HepG2 (cell line): ENCODE measurements around the gene SMARCB1. TPM values are rescaled to one million over a fixed set of nuclear protein-coding genes. Genes with fewer than 3 reads are reported as not detected.
A peak's percentile ranks its signal among the peaks of the same experiment; 100 is the strongest.

Experiments used
- ADNP ChIP-seq: sonication (generic); formaldehyde crosslinking; IDR thresholded peaks from 2 replicates; pipeline ENCODE4 v1.4.0; 2020; ENCODE audit warnings: missing genetic modification reagents
- BRD4 ChIP-seq: sonication (generic); formaldehyde crosslinking; IDR thresholded peaks from 2 replicates; pipeline ENCODE4 v1.4.0; 2020; ENCODE audit warnings: missing genetic modification reagents
- CENPX ChIP-seq: sonication (generic); formaldehyde crosslinking; IDR thresholded peaks from 2 replicates; pipeline ENCODE4 v1.9.0; 2021; ENCODE audit warnings: mild to moderate bottlenecking, missing genetic modification reagents, moderate library complexity
- DZIP1 ChIP-seq: sonication (generic); formaldehyde crosslinking; IDR thresholded peaks from 2 replicates; pipeline ENCODE4 v1.5.0; 2020; ENCODE audit warnings: mild to moderate bottlenecking, missing genetic modification reagents
- FOXO4 ChIP-seq: sonication (generic); formaldehyde crosslinking; conservative IDR thresholded peaks from 2 replicates; pipeline ENCODE4 v1.8.1; 2023; ENCODE audit warnings: missing genetic modification reagents
- HNRNPH1 ChIP-seq: fragments of 200-400 bp; formaldehyde crosslinking; optimal IDR thresholded peaks from 2 replicates; pipeline ENCODE3; 2017; ENCODE audit warnings: mild to moderate bottlenecking, low read depth, low read length
- KAT7 ChIP-seq: IDR thresholded peaks from 2 replicates; pipeline ENCODE4 v1.6.1; 2018; ENCODE audit warnings: borderline replicate concordance, missing compliant biosample characterization
- NFRKB ChIP-seq: fragments of 450-650 bp; IDR thresholded peaks from 2 replicates; pipeline ENCODE4 v1.6.1; 2017
- NONO ChIP-seq, 2 experiments: fragments of 450-650 bp in 1 of 2; sonication (generic) in 1 of 2; formaldehyde crosslinking in 1 of 2; IDR thresholded peaks in 1 of 2; conservative IDR thresholded peaks in 1 of 2; 2 replicates each; pipeline versions ENCODE4 v1.6.1 to v1.8.0; 2017 to 2022; ENCODE audit warnings: mild to moderate bottlenecking in 1 of 2, missing genetic modification reagents in 1 of 2, moderate library complexity in 1 of 2
- RELA ChIP-seq: sonication (generic); formaldehyde crosslinking; IDR thresholded peaks from 2 replicates; pipeline ENCODE4 v1.4.0; 2020; ENCODE audit warnings: missing genetic modification reagents
- SATB2 ChIP-seq: sonication (generic); formaldehyde crosslinking; IDR thresholded peaks from 2 replicates; pipeline ENCODE4 v1.5.0; 2020; ENCODE audit warnings: missing genetic modification reagents
- SETDB1 ChIP-seq: sonication (generic); formaldehyde crosslinking; IDR thresholded peaks from 2 replicates; pipeline ENCODE4 v1.5.1; 2020; ENCODE audit warnings: missing genetic modification reagents, mild to moderate bottlenecking, borderline replicate concordance
- YY1 ChIP-seq: IDR thresholded peaks from 2 replicates; pipeline ENCODE4 v1.6.1; 2011; ENCODE audit warnings: low read length, low read depth, moderate library complexity, mild to moderate bottlenecking; ENCODE audit not compliant: insufficient read depth, insufficient replicate concordance
- ZFP36L2 ChIP-seq: sonication (generic); formaldehyde crosslinking; IDR thresholded peaks from 2 replicates; pipeline ENCODE4 v1.4.0; 2020; ENCODE audit warnings: missing genetic modification reagents
- ZFP91 ChIP-seq: sonication (generic); formaldehyde crosslinking; IDR thresholded peaks from 2 replicates; pipeline ENCODE4 v1.9.0; 2022; ENCODE audit warnings: missing genetic modification reagents, mild to moderate bottlenecking, borderline replicate concordance
- ZFYVE20 ChIP-seq: sonication (generic); formaldehyde crosslinking; IDR thresholded peaks from 2 replicates; pipeline ENCODE4 v1.8.0; 2023; ENCODE audit warnings: low read depth, mild to moderate bottlenecking, moderate library complexity, missing genetic modification reagents, borderline replicate concordance
- ZMYM2 ChIP-seq: sonication (generic); formaldehyde crosslinking; IDR thresholded peaks from 2 replicates; pipeline ENCODE4 v1.8.0; 2022; ENCODE audit warnings: mild to moderate bottlenecking, missing genetic modification reagents
- ZNF33B ChIP-seq: sonication (generic); formaldehyde crosslinking; IDR thresholded peaks from 2 replicates; pipeline ENCODE4 v1.5.1; 2020; ENCODE audit warnings: mild to moderate bottlenecking, missing genetic modification reagents
- ZNF503 ChIP-seq: sonication (generic); formaldehyde crosslinking; IDR thresholded peaks from 2 replicates; pipeline ENCODE4 v1.4.0; 2020; ENCODE audit warnings: missing genetic modification reagents
- ZNF749 ChIP-seq: sonication (generic); formaldehyde crosslinking; IDR thresholded peaks from 2 replicates; pipeline ENCODE4 v1.8.0; 2022; ENCODE audit warnings: mild to moderate bottlenecking, missing genetic modification reagents, moderate library complexity, borderline replicate concordance
- ZNF776 ChIP-seq: sonication (generic); formaldehyde crosslinking; IDR thresholded peaks from 2 replicates; pipeline ENCODE4 v1.4.0; 2020; ENCODE audit warnings: mild to moderate bottlenecking, missing genetic modification reagents
- ZSCAN20 ChIP-seq: sonication (generic); formaldehyde crosslinking; IDR thresholded peaks from 2 replicates; pipeline ENCODE4 v1.4.0; 2020; ENCODE audit warnings: missing genetic modification reagents, mild to moderate bottlenecking, borderline replicate concordance
- polyA plus RNA-seq, 8 experiments: library from polyadenylated mRNA; depleted of rRNA in 3 of 8; stranded (reverse) in 7 of 8; unstranded in 1 of 8; fragments of >200 nt; fragmentation: Illumina TruSeq in 4 of 8; extraction: Trizol in 4 of 8; gene quantifications; 2 replicates each; pipeline versions ENCODE4 v1.2.1 to v1.2.3, GENCODE V29; 2011 to 2016; ENCODE audit warnings: low read depth in 4 of 8, missing spikeins in 1 of 8, mixed read lengths in 1 of 8; ENCODE audit not compliant: insufficient read depth in 1 of 8
- total RNA-seq, 5 experiments: library from RNA; depleted of rRNA; stranded (reverse); fragments of >200 nt; fragmentation: Illumina TruSeq; extraction: Trizol; gene quantifications; 2 replicates each; pipeline ENCODE4 v1.2.3, GENCODE V29; 2016; ENCODE audit warnings: low read depth in 1 of 5

The SMARCB1 gene
- total and polyA plus RNA-seq, 2 of the 13 experiments (the other 11 are each of a cell fraction or from before 2014, with no cell fraction given), result 74.0 to 166 TPM

- TF ChIP-seq DZIP1 (no peak), ZNF749 (no peak), ZMYM2 (CRISPR knock-in tag) (no peak), ADNP (CRISPR knock-in tag) (no peak), NFRKB (no peak), BRD4 (CRISPR knock-in tag) (no peak), ZNF776 (CRISPR knock-in tag) (no peak), RELA (CRISPR knock-in tag) (no peak), ZNF33B (CRISPR knock-in tag) (no peak), YY1 (no peak), ZFYVE20 (CRISPR knock-in tag) (no peak), ZFP91 (CRISPR knock-in tag) (no peak), ZSCAN20 (CRISPR knock-in tag) (no peak), SETDB1 (no peak), FOXO4 (CRISPR knock-in tag) (no peak), ZFP36L2 (CRISPR knock-in tag) (no peak), CENPX (CRISPR knock-in tag) (no peak), SATB2 (CRISPR knock-in tag) (no peak), ZNF503 (CRISPR knock-in tag) (no peak), KAT7 (CRISPR knock-in tag) (0 out of 2 replicates have a peak, but pooled peaks have one; percentile 48), HNRNPH1 (no peak), NONO (IDR thresholded peaks at IDR 0.05) (no peak), NONO (CRISPR knock-in tag; conservative IDR thresholded peaks at IDR 0.05) (0 out of 2 replicates have a peak, but pooled peaks have one; percentile 43)
These were observed 21.6 kb upstream of the SMARCB1 start (continued) for GRCh38 chr22:23764899-23765881.
